ENCODE measurements around the gene EXOC8.
"Not testable (repeated sequence)": the region's sequence is repeated elsewhere in the genome, so short reads cannot be mapped to it uniquely, and the experiment has no call there.

The EXOC8 gene

GRCh38 chr1:231348856-231349255 lies 11.2 kb upstream of the EXOC8 start:
- DNase-seq = not testable (repeated sequence)

- DNase-seq = no peak
Observed at GRCh38 chr1:231348442-231348841, 10.8 kb upstream of the EXOC8 start.

- DNase-seq = no peak
Observed at GRCh38 chr1:231347961-231348360, 10.3 kb upstream of the EXOC8 start.

GRCh38 chr1:231340328-231341013 lies 2.8 kb upstream of the EXOC8 start:
- DNase-seq = no peak

GRCh38 chr1:231338270-231339128 lies 847 bp upstream of the EXOC8 start, which contains the start of gene SPRTN:
TSS of gene SPRTN (plus strand) at chr1:231338293. CDS start at chr1:231338384, 91 bp downstream.
- DNase-seq = no peak

- DNase-seq = no peak
Observed at GRCh38 chr1:231337043-231337471, 595 bp downstream of the EXOC8 start.

- no peak for DNase-seq
Observed at GRCh38 chr1:231335663-231336602, 1.7 kb downstream of the EXOC8 start.

GRCh38 chr1:231334952-231335351 lies 2.7 kb downstream of the EXOC8 start:
- no peak for DNase-seq

GRCh38 chr1:231334079-231334666 lies 3.5 kb downstream of the EXOC8 start:
- no peak for DNase-seq

GRCh38 chr1:231332761-231333160 lies 4.9 kb downstream of the EXOC8 start:
- DNase-seq = no peak

GRCh38 chr1:231329483-231329882 lies 8.2 kb downstream of the EXOC8 start:
- DNase-seq = no peak

- no peak for DNase-seq
Observed at GRCh38 chr1:231327617-231328016, 10.0 kb downstream of the EXOC8 start.

- no peak for DNase-seq
Observed at GRCh38 chr1:231326248-231326647, 11.4 kb downstream of the EXOC8 start.

- DNase-seq = no peak
Observed at GRCh38 chr1:231324660-231325059, 13.0 kb downstream of the EXOC8 start.

- DNase-seq = no peak
Observed at GRCh38 chr1:231322880-231323530, 14.6 kb downstream of the EXOC8 start.

- DNase-seq = no peak
Observed at GRCh38 chr1:231319080-231319479, 18.6 kb downstream of the EXOC8 start.

GRCh38 chr1:231318568-231318967 lies 19.1 kb downstream of the EXOC8 start:
- no peak for DNase-seq

- DNase-seq = no peak
Observed at GRCh38 chr1:231318015-231318355, 19.7 kb downstream of the EXOC8 start.

GRCh38 chr1:231317306-231318014 lies 20.2 kb downstream of the EXOC8 start:
- no peak for DNase-seq

GRCh38 chr1:231315887-231316286 lies 21.8 kb downstream of the EXOC8 start:
- DNase-seq = peak; percentile 41

GRCh38 chr1:231313661-231314060 lies 24.0 kb downstream of the EXOC8 start:
- DNase-seq = no peak

- no peak for DNase-seq
Observed at GRCh38 chr1:231312432-231312788, 25.2 kb downstream of the EXOC8 start.
